ENCODE data around the gene LAT. TPM values are rescaled to one million over a fixed set of nuclear protein-coding genes. Genes with fewer than 3 reads are reported as not detected.
A peak's percentile ranks its signal among the peaks of the same experiment; 100 is the strongest.
"Not testable (repeated sequence)": the region's sequence is repeated elsewhere in the genome, so short reads cannot be mapped to it uniquely, and the experiment has no call there.

LAT gene
- polyA plus RNA-seq: 100 to 1,000 TPM; 198 to 343 (median 220) TPM

GRCh38 chr16:28984619-28985135, at the start of gene LAT:
Gene LAT (plus strand): TSS chr16:28985052. CDS start chr16:28985418, 366 bp downstream.
- peaks cover 4 to 11% (median 5%) of the 10 kb centered on the region in 3 donors for H3K27me3 Mint-ChIP-seq (ENCODE audit: low read depth in 3 of 3)
- H3K27ac Mint-ChIP-seq: peak within 1 kb of the TSS; percentile 88 to 97 (median 96)
- peak; percentile 79 to 82 (median 80) for DNase-seq
- peaks cover 52 to 57% of the 10 kb centered on the region in 2 donors for H3K4me1 Mint-ChIP-seq
- H3K9me3 Mint-ChIP-seq: no peaks in the 10 kb centered on the region
- H3K4me3 Mint-ChIP-seq: peak within 1 kb of the TSS; percentile 86 to 97 (median 93)
- H3K36me3 Mint-ChIP-seq: peaks cover 12 to 45% (median 24%) of the 10 kb centered on the region in 3 donors

GRCh38 chr16:28935346-28935745, 49.5 kb upstream of the LAT start:
- Mint-ChIP-seq H3K27ac (peak overlapping the region in 2 of 6 donors; percentile 22 to 63), H3K4me3 (peak overlapping the region in 2 of 5 donors; percentile 34 to 69), H3K9me3 (no peaks in the 10 kb centered on the region), H3K4me1 (peaks cover 28 to 38% of the 10 kb centered on the region in 2 donors), H3K36me3 (no peaks in the 10 kb centered on the region), H3K27me3 (ENCODE audit: low read depth in 3 of 3) (peaks cover 0 to 3% (median 3%) of the 10 kb centered on the region in 3 donors)
- DNase-seq: no peak

GRCh38 chr16:28935924-28936783, 48.7 kb upstream of the LAT start:
- peaks cover 20 to 30% of the 10 kb centered on the region in 2 donors for H3K4me1 Mint-ChIP-seq
- peaks cover 0 to 4% (median 3%) of the 10 kb centered on the region in 3 donors for H3K27me3 Mint-ChIP-seq (ENCODE audit: low read depth in 3 of 3)
- peak; percentile 85 to 88 (median 87) for DNase-seq
- H3K4me3 Mint-ChIP-seq: peak overlapping the region; percentile 75 to 85 (median 81)
- no peaks in the 10 kb centered on the region for H3K9me3 Mint-ChIP-seq
- peak overlapping the region; percentile 38 to 73 (median 60) for H3K27ac Mint-ChIP-seq
- no peaks in the 10 kb centered on the region for H3K36me3 Mint-ChIP-seq

GRCh38 chr16:28936784-28937155, 48.1 kb upstream of the LAT start:
- no peaks in the 10 kb centered on the region for H3K9me3 Mint-ChIP-seq
- no peak for DNase-seq
- H3K36me3 Mint-ChIP-seq: no peaks in the 10 kb centered on the region
- H3K27me3 Mint-ChIP-seq (ENCODE audit: low read depth in 3 of 3): peaks cover 0 to 5% (median 3%) of the 10 kb centered on the region in 3 donors
- H3K4me3 Mint-ChIP-seq: peak overlapping the region; percentile 75 to 85 (median 81)
- H3K4me1 Mint-ChIP-seq: peaks cover 20 to 24% of the 10 kb centered on the region in 2 donors
- peak overlapping the region in 5 of 6 donors; percentile 38 to 73 (median 50) for H3K27ac Mint-ChIP-seq

- no peaks in the 10 kb centered on the region for H3K9me3 Mint-ChIP-seq
- peaks cover 0 to 5% (median 3%) of the 10 kb centered on the region in 3 donors for H3K27me3 Mint-ChIP-seq (ENCODE audit: low read depth in 3 of 3)
- DNase-seq: no peak
- no peak overlapping the region for H3K4me3 Mint-ChIP-seq
- H3K4me1 Mint-ChIP-seq: peaks cover 20 to 23% of the 10 kb centered on the region in 2 donors
- no peaks in the 10 kb centered on the region for H3K36me3 Mint-ChIP-seq
- H3K27ac Mint-ChIP-seq: no peak overlapping the region
Measured at GRCh38 chr16:28937222-28937876, 47.5 kb upstream of the LAT start.

GRCh38 chr16:28938721-28939120, 46.1 kb upstream of the LAT start:
- H3K9me3 Mint-ChIP-seq: no peaks in the 10 kb centered on the region
- peaks cover 18% of the 10 kb centered on the region in 2 donors for H3K4me1 Mint-ChIP-seq
- no peak overlapping the region for H3K27ac Mint-ChIP-seq
- H3K4me3 Mint-ChIP-seq: no peak overlapping the region
- H3K27me3 Mint-ChIP-seq (ENCODE audit: low read depth in 3 of 3): peaks cover 0 to 5% (median 2%) of the 10 kb centered on the region in 3 donors
- DNase-seq: no peak
- H3K36me3 Mint-ChIP-seq: no peaks in the 10 kb centered on the region

GRCh38 chr16:28939825-28940224, 45.0 kb upstream of the LAT start:
- DNase-seq; H3K4me3 Mint-ChIP-seq; H3K27ac Mint-ChIP-seq; H3K27me3 Mint-ChIP-seq (ENCODE audit: low read depth in 3 of 3); H3K36me3 Mint-ChIP-seq; H3K9me3 Mint-ChIP-seq: not testable (repeated sequence)
- H3K4me1 Mint-ChIP-seq: peaks cover 12 to 17% of the 10 kb centered on the region in 2 donors

- Mint-ChIP-seq H3K27me3 (ENCODE audit: low read depth in 3 of 3) (peaks cover 0 to 6% (median 0%) of the 10 kb centered on the region in 3 donors), H3K4me1 (peaks cover 10 to 12% of the 10 kb centered on the region in 2 donors), H3K9me3 (no peaks in the 10 kb centered on the region), H3K4me3 (no peak overlapping the region), H3K36me3 (no peaks in the 10 kb centered on the region), H3K27ac (peak overlapping the region in 1 of 6 donors; percentile 39)
- DNase-seq: no peak
Measured at GRCh38 chr16:28943281-28943680, 41.6 kb upstream of the LAT start.

- no peak overlapping the region for H3K27ac Mint-ChIP-seq
Measured at GRCh38 chr16:28946681-28947080, 38.2 kb upstream of the LAT start.

GRCh38 chr16:28950648-28951409, 34.0 kb upstream of the LAT start, which contains the start of gene NFATC2IP:
Gene NFATC2IP (plus strand): TSS chr16:28950937. CDS start chr16:28951012, 75 bp downstream.
- H3K27me3 Mint-ChIP-seq (ENCODE audit: low read depth in 3 of 3): peaks cover 0 to 11% (median 3%) of the 10 kb centered on the region in 3 donors
- H3K9me3 Mint-ChIP-seq: no peaks in the 10 kb centered on the region
- peak within 1 kb of the TSS; percentile 74 to 94 (median 90) for H3K27ac Mint-ChIP-seq
- peak within 1 kb of the TSS; percentile 90 to 95 (median 92) for H3K4me3 Mint-ChIP-seq
- H3K4me1 Mint-ChIP-seq: peaks cover 26 to 33% of the 10 kb centered on the region in 2 donors
- no peaks in the 10 kb centered on the region for H3K36me3 Mint-ChIP-seq
- peak; percentile 99 for DNase-seq

More at GRCh38 chr16:28946681-28947080, 38.2 kb upstream of the LAT start:
- Mint-ChIP-seq H3K9me3 (no peaks in the 10 kb centered on the region), H3K36me3 (no peaks in the 10 kb centered on the region), H3K4me1 (peaks cover 22% of the 10 kb centered on the region in 2 donors), H3K27me3 (ENCODE audit: low read depth in 3 of 3) (peaks cover 0 to 13% (median 3%) of the 10 kb centered on the region in 3 donors), H3K4me3 (no peak overlapping the region)
- no peak for DNase-seq

GRCh38 chr16:28951410-28951943, 33.4 kb upstream of the LAT start:
- Mint-ChIP-seq H3K9me3 (no peaks in the 10 kb centered on the region), H3K27me3 (ENCODE audit: low read depth in 3 of 3) (peaks cover 0 to 9% (median 3%) of the 10 kb centered on the region in 3 donors), H3K36me3 (peaks cover 3 to 4% (median 3%) of the 10 kb centered on the region in 3 donors), H3K4me3 (peak overlapping the region; percentile 90 to 95 (median 92)), H3K4me1 (peaks cover 26 to 34% of the 10 kb centered on the region in 2 donors), H3K27ac (peak overlapping the region; percentile 74 to 89 (median 84))
- no peak for DNase-seq

- DNase-seq: no peak
- peaks cover 15 to 40% (median 20%) of the 10 kb centered on the region in 3 donors for H3K36me3 Mint-ChIP-seq
- no peaks in the 10 kb centered on the region for H3K27me3 Mint-ChIP-seq (ENCODE audit: low read depth in 3 of 3)
- H3K27ac Mint-ChIP-seq: no peak overlapping the region
- no peaks in the 10 kb centered on the region for H3K9me3 Mint-ChIP-seq
- H3K4me1 Mint-ChIP-seq: peaks cover 11 to 15% of the 10 kb centered on the region in 2 donors
- no peak overlapping the region for H3K4me3 Mint-ChIP-seq
Measured at GRCh38 chr16:28958216-28958615, 26.6 kb upstream of the LAT start.

- Mint-ChIP-seq H3K27me3 (ENCODE audit: low read depth in 3 of 3) (no peaks in the 10 kb centered on the region), H3K9me3 (no peaks in the 10 kb centered on the region), H3K4me1 (peaks cover 11 to 14% of the 10 kb centered on the region in 2 donors), H3K4me3 (no peak overlapping the region), H3K36me3 (peaks cover 15 to 45% (median 20%) of the 10 kb centered on the region in 3 donors), H3K27ac (no peak overlapping the region)
- no peak for DNase-seq
Measured at GRCh38 chr16:28958836-28959235, 26.0 kb upstream of the LAT start.
